DOHH2 (cell line): ENCODE measurements around the gene UNC80.

ENCODE experiments used
- H3F3A ChIP-seq: fragments of 200-600 bp; sonication (generic), shearing (Covaris generic); 2 replicates; pipeline ENCODE4 v1.6.0; 2016; ENCODE audit warnings: antibody characterized with exemption, mild to moderate bottlenecking; ENCODE audit not compliant: control insufficient read depth, insufficient read depth
- H3K27ac ChIP-seq: fragments of 200-600 bp; sonication (generic); 2 replicates; pipeline ENCODE4 v1.5.1; 2014; ENCODE audit warnings: low read depth, mild to moderate bottlenecking, low read length, moderate library complexity
- H3K27me3 ChIP-seq: fragments of 200-600 bp; sonication (generic); 2 replicates; pipeline ENCODE4 v1.6.1; 2014; ENCODE audit warnings: mild to moderate bottlenecking, low read length, mixed read lengths; ENCODE audit not compliant: control insufficient read depth
- H3K36me3 ChIP-seq: fragments of 200-600 bp; sonication (generic); 2 replicates; pipeline ENCODE4 v1.6.1; 2014; ENCODE audit warnings: mild to moderate bottlenecking, low read length, moderate library complexity, mixed read lengths; ENCODE audit not compliant: control insufficient read depth
- H3K4me1 ChIP-seq: fragments of 200-600 bp; sonication (generic); 2 replicates; pipeline ENCODE4 v1.6.1; 2014; ENCODE audit warnings: mild to moderate bottlenecking, low read length, mixed read lengths; ENCODE audit not compliant: control insufficient read depth
- H3K4me2 ChIP-seq: fragments of 200-600 bp; sonication (generic); 2 replicates; pipeline ENCODE4 v1.6.0; 2014; ENCODE audit warnings: mild to moderate bottlenecking, low read length, moderate library complexity
- H3K4me3 ChIP-seq: fragments of 200-600 bp; sonication (generic); 2 replicates; pipeline ENCODE4 v1.5.1; 2014; ENCODE audit warnings: mild to moderate bottlenecking, low read length, mixed read lengths
- H3K79me2 ChIP-seq: fragments of 200-600 bp; sonication (generic); 2 replicates; pipeline ENCODE4 v1.6.1; 2014; ENCODE audit warnings: mild to moderate bottlenecking, low read length, mixed read lengths; ENCODE audit not compliant: control insufficient read depth
- H3K9me2 ChIP-seq: fragments of 200-600 bp; sonication (generic); replicated peaks from 2 replicates; pipeline ENCODE4 v1.6.1; 2014; ENCODE audit warnings: mild to moderate bottlenecking, low read length, mixed read lengths; ENCODE audit not compliant: control insufficient read depth
- H3K9me3 ChIP-seq: fragments of 200-600 bp; sonication (generic); 2 replicates; pipeline ENCODE4 v1.6.1; 2014; ENCODE audit warnings: antibody characterized with exemption, low read length, mixed read lengths; ENCODE audit not compliant: control insufficient read depth, insufficient read depth
- H4K20me1 ChIP-seq: fragments of 200-600 bp; sonication (generic); 2 replicates; pipeline ENCODE4 v1.6.0; 2014; ENCODE audit warnings: low read depth, mild to moderate bottlenecking, antibody characterized with exemption, low read length, moderate library complexity; ENCODE audit not compliant: control insufficient read depth, insufficient read depth
- EZH2phosphoT487 ChIP-seq: fragments of 200-600 bp; sonication (generic); IDR thresholded peaks from 2 replicates; pipeline ENCODE4 v1.6.1; 2017; ENCODE audit warnings: borderline replicate concordance, mild to moderate bottlenecking, antibody characterized with exemption, low read length, moderate library complexity, mixed read lengths
- TF ChIP-seq, protein P1 (sequence below): fragments of 200-600 bp; sonication (generic); IDR thresholded peaks from one replicate; pipeline ENCODE4 v1.5.1; 2014; ENCODE audit warnings: antibody characterized with exemption, mild to moderate bottlenecking, low read depth, low read length; ENCODE audit not compliant: poor library complexity, severe bottlenecking

UNC80 gene

DNA sequence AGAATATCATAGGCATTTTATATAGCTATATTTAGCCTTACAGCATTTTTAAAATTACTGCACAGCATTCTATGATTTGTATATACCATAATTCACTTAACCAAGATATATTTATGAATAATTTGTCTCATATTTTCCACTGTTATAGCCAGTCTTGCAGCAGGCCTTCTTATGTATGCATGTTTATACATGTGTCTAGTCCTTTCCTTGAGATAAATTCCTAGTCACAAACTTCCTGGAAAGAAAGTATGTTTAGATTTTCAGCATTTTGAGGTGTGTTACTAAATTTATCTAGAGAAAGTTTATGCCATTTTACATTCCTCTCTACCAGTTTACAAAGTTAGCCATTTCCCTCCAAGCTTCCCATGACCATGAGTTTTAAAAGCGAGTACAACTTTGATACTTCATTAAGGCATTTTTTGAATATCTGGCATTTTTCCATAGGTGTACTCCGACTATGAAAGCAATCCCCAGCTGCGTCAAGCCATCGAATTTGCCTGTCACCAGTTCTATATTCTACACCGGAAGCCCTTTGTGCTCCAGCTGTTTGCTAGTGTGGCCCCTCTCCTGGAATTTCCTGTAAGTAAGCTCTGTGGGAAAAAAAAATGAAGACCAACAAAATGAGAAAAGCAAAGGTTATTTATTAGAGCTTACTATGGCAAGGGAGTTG is 171.4 kb downstream of the UNC80 start:
- Histone ChIP-seq H3K9me3 (no peaks in the 10 kb centered on the region), H3K36me3 (no peaks in the 10 kb centered on the region), H3K79me2 (no peaks in the 10 kb centered on the region), H3F3A (no peaks in the 10 kb centered on the region), H3K27me3 (0 out of 2 replicates have a peak, but pooled peaks cover 3% of the 10 kb centered on the region), H3K4me2 (no peak overlapping the region), H4K20me1 (no peaks in the 10 kb centered on the region), H3K27ac (no peak overlapping the region), H3K4me1 (no peaks in the 10 kb centered on the region), H3K4me3 (no peak overlapping the region), H3K9me2 (no peaks in the 10 kb centered on the region)
- TF ChIP-seq, protein P1, sequence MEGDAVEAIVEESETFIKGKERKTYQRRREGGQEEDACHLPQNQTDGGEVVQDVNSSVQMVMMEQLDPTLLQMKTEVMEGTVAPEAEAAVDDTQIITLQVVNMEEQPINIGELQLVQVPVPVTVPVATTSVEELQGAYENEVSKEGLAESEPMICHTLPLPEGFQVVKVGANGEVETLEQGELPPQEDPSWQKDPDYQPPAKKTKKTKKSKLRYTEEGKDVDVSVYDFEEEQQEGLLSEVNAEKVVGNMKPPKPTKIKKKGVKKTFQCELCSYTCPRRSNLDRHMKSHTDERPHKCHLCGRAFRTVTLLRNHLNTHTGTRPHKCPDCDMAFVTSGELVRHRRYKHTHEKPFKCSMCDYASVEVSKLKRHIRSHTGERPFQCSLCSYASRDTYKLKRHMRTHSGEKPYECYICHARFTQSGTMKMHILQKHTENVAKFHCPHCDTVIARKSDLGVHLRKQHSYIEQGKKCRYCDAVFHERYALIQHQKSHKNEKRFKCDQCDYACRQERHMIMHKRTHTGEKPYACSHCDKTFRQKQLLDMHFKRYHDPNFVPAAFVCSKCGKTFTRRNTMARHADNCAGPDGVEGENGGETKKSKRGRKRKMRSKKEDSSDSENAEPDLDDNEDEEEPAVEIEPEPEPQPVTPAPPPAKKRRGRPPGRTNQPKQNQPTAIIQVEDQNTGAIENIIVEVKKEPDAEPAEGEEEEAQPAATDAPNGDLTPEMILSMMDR: no peak
- TF ChIP-seq EZH2phosphoT487: no peak

DNA sequence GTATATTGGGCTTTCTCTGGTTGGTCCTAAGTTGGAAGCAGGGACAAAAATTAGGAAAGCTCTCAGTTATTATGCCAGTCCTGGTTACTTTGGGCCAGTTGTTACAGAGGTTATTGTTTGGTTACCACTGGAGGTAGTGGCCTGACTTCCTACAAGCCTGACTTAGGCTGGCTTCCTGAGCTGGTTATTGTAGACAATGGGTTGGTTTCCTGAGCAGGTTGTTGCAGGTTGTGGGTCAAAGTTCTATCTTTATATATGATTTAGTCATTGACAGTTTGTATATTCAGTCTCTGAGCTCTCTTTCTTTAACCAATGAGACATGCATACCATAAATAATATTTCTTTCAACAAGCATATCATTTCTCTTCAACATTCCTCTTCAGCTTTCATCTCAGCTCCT is 172.1 kb downstream of the UNC80 start:
- TF ChIP-seq, protein P1: no peak
- no peak for TF ChIP-seq EZH2phosphoT487
- Histone ChIP-seq H3K9me3 (no peaks in the 10 kb centered on the region), H3K9me2 (no peaks in the 10 kb centered on the region), H3K36me3 (no peaks in the 10 kb centered on the region), H3K27ac (no peak overlapping the region), H3K4me3 (no peak overlapping the region), H3F3A (no peaks in the 10 kb centered on the region), H3K79me2 (no peaks in the 10 kb centered on the region), H4K20me1 (no peaks in the 10 kb centered on the region), H3K4me1 (no peaks in the 10 kb centered on the region), H3K4me2 (no peak overlapping the region), H3K27me3 (0 out of 2 replicates have a peak, but pooled peaks cover 3% of the 10 kb centered on the region)

DNA sequence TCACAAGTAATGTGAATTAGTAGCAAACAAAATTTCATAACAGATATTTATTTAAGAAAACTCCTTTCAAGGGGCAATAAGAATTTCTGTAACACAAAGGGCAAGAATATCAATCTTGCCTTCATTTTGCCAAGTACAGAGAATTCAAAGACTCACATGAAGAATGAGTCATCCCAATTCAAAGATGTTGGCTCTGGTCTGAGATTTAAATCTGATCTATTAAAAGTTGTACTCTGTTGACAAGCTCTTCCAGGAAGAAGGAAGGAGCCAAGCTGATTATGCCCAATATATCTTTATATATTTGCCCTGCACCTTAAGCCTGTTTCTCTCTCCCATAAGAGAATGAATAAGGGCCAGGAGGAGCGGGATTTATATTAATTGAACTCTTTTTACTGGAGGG is 174.9 kb downstream of the UNC80 start:
- Histone ChIP-seq H3K27ac (no peak overlapping the region), H4K20me1 (no peaks in the 10 kb centered on the region), H3K36me3 (no peaks in the 10 kb centered on the region), H3K4me1 (no peaks in the 10 kb centered on the region), H3K79me2 (no peaks in the 10 kb centered on the region), H3F3A (no peaks in the 10 kb centered on the region), H3K9me2 (no peaks in the 10 kb centered on the region), H3K4me2 (no peak overlapping the region), H3K27me3 (0 out of 2 replicates have a peak, but pooled peaks cover 3% of the 10 kb centered on the region), H3K4me3 (no peak overlapping the region), H3K9me3 (no peaks in the 10 kb centered on the region)
- no peak for TF ChIP-seq EZH2phosphoT487
- TF ChIP-seq, protein P1: no peak
